Measurements from ENCODE around the gene SERINC4.
"Not testable (repeated sequence)": the region's sequence is repeated elsewhere in the genome, so short reads cannot be mapped to it uniquely, and the experiment has no call there.

SERINC4 gene

DNA sequence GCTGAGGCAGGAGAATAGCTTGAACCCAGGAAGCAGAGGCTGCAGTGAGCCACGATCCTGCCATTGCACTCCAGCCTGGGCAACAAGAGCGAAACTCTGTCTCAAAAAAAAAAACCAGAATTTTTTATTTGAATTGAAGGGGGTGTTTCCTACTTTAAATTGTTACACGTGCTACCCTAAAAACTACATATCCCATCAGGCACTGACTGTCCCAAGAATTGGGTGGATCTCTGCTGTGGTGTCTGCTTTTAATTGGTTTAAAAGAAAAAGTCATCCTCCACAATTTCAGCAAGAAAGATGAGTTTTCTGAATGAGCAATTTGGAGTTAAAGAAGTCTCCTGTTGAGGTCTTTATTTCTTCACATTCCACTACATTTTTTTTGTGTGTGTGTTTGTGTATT, 51.6 kb downstream of the SERINC4 start:
- FAIRE-seq = no peak

DNA sequence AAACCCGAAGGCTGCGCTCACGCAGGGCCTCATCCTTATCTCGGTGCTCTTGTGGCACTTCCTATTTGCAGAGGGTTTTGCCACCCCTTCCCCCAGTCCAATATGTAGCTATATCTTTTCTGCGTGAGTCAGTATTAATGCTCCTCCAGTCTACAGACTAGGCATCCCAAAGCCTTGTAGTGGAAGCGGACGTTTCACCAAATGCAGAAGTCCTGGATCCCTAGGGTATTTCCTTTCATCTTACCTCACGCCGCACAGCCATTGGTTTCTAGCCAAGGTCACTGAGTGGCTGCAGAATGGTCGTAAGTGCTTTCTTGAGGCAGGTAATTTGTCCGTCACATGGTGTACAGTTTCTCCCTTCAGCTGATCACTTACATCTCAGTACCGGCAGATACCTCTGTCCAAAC, 53.1 kb downstream of the SERINC4 start:
- FAIRE-seq = not testable (repeated sequence)

DNA sequence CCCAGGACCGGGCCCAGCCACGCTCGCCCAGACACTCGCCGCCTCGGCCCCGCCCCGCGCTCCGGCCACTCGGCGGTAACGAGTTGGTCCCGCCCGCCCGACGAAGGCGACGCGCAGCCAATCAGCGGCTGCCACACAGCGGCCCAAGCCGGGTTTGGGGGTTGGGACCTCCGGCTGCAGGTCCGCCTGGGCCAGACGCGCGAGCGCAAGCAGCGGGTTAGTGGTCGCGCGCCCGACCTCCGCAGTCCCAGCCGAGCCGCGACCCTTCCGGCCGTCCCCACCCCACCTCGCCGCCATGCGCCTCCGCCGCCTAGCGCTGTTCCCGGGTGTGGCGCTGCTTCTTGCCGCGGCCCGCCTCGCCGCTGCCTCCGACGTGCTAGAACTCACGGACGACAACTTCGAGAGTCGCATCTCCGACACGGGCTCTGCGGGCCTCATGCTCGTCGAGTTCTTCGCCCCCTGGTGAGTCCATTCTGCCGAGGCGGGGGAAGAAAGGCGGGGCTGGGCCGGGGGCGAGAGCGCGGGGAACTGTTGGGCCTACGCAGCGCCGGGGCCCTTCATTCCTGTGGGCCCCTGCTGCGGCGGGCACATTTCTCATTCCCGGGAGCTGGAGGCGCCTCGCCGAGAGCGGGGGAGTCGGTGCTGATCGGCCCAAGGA, 53.6 kb downstream of the SERINC4 start, which contains the start of gene PDIA3:
PDIA3 (plus strand) TSS at position 194 of the 658 bp plus-strand sequence; CDS start at position 296, 102 bp downstream.
- not testable (repeated sequence) for FAIRE-seq
